ENCODE results near the gene GRAP2. TPM values are rescaled to one million over a fixed set of nuclear protein-coding genes. Genes with fewer than 3 reads are reported as not detected.

GRAP2 gene
- total and polyA plus RNA-seq, 2 of the 13 experiments (the other 11 are each of a cell fraction or from before 2014, with no cell fraction given): 0.15 TPM; not detected in 1

DNA sequence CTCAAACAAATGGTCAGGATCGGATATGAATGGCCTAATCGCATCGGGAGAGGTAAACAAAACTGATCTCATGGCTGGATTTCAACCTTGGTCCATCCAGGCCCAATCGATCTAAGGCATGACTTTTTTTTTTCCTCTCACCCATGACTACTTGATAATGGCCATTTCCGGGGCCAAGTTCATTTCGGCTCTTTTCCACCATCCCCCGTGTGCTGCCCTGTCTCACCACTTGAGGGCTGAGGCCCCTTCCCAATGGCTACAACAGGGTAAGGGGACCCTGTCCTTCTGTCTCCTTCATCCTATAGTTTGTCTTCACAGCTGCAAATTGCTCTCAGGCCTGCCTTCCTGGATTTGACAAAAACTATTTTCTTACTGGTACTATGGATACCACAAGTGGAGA is 26.7 kb downstream of the GRAP2 start (continued):
- TF ChIP-seq SNRNP70 (IDR thresholded peaks at IDR 0.05; ENCODE audit: low read depth, low read length): no peak
- no peak for TF ChIP-seq KMT2B (CRISPR knock-in tag; IDR thresholded peaks at IDR 0.05)
- TF ChIP-seq SIX1 (CRISPR knock-in tag; IDR thresholded peaks at IDR 0.05; ENCODE audit: borderline replicate concordance): no peak
- TF ChIP-seq TOPORS (CRISPR knock-in tag; IDR thresholded peaks at IDR 0.05): no peak
- no peak for TF ChIP-seq KDM6A (CRISPR knock-in tag; IDR thresholded peaks at IDR 0.05; ENCODE audit: low read depth)
- TF ChIP-seq HNF4G (IDR thresholded peaks at IDR 0.05; ENCODE audit: borderline replicate concordance, low read depth, low read length): no peak
- TF ChIP-seq HNF4G (CRISPR knock-in tag; IDR thresholded peaks at IDR 0.05; ENCODE audit: borderline replicate concordance, low read depth): no peak
- TF ChIP-seq, protein P1, sequence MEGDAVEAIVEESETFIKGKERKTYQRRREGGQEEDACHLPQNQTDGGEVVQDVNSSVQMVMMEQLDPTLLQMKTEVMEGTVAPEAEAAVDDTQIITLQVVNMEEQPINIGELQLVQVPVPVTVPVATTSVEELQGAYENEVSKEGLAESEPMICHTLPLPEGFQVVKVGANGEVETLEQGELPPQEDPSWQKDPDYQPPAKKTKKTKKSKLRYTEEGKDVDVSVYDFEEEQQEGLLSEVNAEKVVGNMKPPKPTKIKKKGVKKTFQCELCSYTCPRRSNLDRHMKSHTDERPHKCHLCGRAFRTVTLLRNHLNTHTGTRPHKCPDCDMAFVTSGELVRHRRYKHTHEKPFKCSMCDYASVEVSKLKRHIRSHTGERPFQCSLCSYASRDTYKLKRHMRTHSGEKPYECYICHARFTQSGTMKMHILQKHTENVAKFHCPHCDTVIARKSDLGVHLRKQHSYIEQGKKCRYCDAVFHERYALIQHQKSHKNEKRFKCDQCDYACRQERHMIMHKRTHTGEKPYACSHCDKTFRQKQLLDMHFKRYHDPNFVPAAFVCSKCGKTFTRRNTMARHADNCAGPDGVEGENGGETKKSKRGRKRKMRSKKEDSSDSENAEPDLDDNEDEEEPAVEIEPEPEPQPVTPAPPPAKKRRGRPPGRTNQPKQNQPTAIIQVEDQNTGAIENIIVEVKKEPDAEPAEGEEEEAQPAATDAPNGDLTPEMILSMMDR (CRISPR knock-in tag; IDR thresholded peaks at IDR 0.05): 0 out of 2 replicates have a peak, but pooled peaks have one; percentile 5
- TF ChIP-seq, protein P2, sequence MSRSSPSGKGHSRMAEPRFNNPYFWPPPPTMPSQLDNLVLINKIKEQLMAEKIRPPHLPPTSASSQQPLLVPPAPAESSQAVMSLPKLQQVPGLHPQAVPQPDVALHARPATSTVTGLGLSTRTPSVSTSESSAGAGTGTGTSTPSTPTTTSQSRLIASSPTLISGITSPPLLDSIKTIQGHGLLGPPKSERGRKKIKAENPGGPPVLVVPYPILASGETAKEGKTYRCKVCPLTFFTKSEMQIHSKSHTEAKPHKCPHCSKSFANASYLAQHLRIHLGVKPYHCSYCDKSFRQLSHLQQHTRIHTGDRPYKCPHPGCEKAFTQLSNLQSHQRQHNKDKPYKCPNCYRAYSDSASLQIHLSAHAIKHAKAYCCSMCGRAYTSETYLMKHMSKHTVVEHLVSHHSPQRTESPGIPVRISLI (CRISPR knock-in tag; IDR thresholded peaks at IDR 0.05; ENCODE audit: borderline replicate concordance): peak; percentile 73; the same call in 1 of the 2 replicates
- TF ChIP-seq TGIF2 (CRISPR knock-in tag; IDR thresholded peaks at IDR 0.05): no peak
- no peak for TF ChIP-seq CHD4 (IDR thresholded peaks at IDR 0.05; ENCODE audit: borderline replicate concordance, low read length)
- no peak for TF ChIP-seq ADNP (CRISPR knock-in tag; IDR thresholded peaks at IDR 0.05)
- TF ChIP-seq, protein P3, sequence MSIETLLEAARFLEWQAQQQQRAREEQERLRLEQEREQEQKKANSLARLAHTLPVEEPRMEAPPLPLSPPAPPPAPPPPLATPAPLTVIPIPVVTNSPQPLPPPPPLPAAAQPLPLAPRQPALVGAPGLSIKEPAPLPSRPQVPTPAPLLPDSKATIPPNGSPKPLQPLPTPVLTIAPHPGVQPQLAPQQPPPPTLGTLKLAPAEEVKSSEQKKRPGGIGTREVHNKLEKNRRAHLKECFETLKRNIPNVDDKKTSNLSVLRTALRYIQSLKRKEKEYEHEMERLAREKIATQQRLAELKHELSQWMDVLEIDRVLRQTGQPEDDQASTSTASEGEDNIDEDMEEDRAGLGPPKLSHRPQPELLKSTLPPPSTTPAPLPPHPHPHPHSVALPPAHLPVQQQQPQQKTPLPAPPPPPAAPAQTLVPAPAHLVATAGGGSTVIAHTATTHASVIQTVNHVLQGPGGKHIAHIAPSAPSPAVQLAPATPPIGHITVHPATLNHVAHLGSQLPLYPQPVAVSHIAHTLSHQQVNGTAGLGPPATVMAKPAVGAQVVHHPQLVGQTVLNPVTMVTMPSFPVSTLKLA (IDR thresholded peaks at IDR 0.05): no peak
- TF ChIP-seq, protein P4, sequence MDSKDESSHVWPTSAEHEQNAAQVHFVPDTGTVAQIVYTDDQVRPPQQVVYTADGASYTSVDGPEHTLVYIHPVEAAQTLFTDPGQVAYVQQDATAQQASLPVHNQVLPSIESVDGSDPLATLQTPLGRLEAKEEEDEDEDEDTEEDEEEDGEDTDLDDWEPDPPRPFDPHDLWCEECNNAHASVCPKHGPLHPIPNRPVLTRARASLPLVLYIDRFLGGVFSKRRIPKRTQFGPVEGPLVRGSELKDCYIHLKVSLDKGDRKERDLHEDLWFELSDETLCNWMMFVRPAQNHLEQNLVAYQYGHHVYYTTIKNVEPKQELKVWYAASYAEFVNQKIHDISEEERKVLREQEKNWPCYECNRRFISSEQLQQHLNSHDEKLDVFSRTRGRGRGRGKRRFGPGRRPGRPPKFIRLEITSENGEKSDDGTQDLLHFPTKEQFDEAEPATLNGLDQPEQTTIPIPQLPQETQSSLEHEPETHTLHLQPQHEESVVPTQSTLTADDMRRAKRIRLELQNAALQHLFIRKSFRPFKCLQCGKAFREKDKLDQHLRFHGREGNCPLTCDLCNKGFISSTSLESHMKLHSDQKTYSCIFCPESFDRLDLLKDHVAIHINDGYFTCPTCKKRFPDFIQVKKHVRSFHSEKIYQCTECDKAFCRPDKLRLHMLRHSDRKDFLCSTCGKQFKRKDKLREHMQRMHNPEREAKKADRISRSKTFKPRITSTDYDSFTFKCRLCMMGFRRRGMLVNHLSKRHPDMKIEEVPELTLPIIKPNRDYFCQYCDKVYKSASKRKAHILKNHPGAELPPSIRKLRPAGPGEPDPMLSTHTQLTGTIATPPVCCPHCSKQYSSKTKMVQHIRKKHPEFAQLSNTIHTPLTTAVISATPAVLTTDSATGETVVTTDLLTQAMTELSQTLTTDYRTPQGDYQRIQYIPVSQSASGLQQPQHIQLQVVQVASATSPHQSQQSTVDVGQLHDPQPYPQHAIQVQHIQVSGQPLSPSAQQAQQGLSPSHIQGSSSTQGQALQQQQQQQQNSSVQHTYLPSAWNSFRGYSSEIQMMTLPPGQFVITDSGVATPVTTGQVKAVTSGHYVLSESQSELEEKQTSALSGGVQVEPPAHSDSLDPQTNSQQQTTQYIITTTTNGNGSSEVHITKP (CRISPR knock-in tag; IDR thresholded peaks at IDR 0.05; ENCODE audit: low read depth): no peak
- no peak for TF ChIP-seq ASH2L (IDR thresholded peaks at IDR 0.05; ENCODE audit: insufficient read length, low read depth, low read length)
- TF ChIP-seq, protein P5, sequence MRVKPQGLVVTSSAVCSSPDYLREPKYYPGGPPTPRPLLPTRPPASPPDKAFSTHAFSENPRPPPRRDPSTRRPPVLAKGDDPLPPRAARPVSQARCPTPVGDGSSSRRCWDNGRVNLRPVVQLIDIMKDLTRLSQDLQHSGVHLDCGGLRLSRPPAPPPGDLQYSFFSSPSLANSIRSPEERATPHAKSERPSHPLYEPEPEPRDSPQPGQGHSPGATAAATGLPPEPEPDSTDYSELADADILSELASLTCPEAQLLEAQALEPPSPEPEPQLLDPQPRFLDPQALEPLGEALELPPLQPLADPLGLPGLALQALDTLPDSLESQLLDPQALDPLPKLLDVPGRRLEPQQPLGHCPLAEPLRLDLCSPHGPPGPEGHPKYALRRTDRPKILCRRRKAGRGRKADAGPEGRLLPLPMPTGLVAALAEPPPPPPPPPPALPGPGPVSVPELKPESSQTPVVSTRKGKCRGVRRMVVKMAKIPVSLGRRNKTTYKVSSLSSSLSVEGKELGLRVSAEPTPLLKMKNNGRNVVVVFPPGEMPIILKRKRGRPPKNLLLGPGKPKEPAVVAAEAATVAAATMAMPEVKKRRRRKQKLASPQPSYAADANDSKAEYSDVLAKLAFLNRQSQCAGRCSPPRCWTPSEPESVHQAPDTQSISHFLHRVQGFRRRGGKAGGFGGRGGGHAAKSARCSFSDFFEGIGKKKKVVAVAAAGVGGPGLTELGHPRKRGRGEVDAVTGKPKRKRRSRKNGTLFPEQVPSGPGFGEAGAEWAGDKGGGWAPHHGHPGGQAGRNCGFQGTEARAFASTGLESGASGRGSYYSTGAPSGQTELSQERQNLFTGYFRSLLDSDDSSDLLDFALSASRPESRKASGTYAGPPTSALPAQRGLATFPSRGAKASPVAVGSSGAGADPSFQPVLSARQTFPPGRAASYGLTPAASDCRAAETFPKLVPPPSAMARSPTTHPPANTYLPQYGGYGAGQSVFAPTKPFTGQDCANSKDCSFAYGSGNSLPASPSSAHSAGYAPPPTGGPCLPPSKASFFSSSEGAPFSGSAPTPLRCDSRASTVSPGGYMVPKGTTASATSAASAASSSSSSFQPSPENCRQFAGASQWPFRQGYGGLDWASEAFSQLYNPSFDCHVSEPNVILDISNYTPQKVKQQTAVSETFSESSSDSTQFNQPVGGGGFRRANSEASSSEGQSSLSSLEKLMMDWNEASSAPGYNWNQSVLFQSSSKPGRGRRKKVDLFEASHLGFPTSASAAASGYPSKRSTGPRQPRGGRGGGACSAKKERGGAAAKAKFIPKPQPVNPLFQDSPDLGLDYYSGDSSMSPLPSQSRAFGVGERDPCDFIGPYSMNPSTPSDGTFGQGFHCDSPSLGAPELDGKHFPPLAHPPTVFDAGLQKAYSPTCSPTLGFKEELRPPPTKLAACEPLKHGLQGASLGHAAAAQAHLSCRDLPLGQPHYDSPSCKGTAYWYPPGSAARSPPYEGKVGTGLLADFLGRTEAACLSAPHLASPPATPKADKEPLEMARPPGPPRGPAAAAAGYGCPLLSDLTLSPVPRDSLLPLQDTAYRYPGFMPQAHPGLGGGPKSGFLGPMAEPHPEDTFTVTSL (CRISPR knock-in tag; IDR thresholded peaks at IDR 0.05; ENCODE audit: borderline replicate concordance): no peak

Measured in HepG2 (cell line).